Small intestine (tissue), 7 donors: ENCODE data around the gene TRIM7. TPM values are rescaled to one million over a fixed set of nuclear protein-coding genes. Genes with fewer than 3 reads are reported as not detected.
"Not testable (repeated sequence)": the region's sequence is repeated elsewhere in the genome, so short reads cannot be mapped to it uniquely, and the experiment has no call there.

Experiments used
- DNase-seq, 2 donors: peaks; one replicate each; pipeline versions ENCODE4 v3.0.0 to v3.0.0-alpha.2; 2013
- FAIRE-seq: peaks from 2 replicates; lab custom pipeline; 2012; peaks lifted over from hg19 to GRCh38; lab: Jason Lieb, UNC
- H3K27ac ChIP-seq, 3 donors: one replicate each; pipeline ENCODE4 v1.5.1; 2013; ENCODE audit warnings: low read length in 2 of 3, mild to moderate bottlenecking in 2 of 3, control low read depth in 1 of 3, inconsistent platforms in 1 of 3, low read depth in 1 of 3, moderate library complexity in 1 of 3
- H3K27me3 ChIP-seq, 3 donors: one replicate each; pipeline ENCODE4 v1.6.1; 2013; ENCODE audit warnings: low read length in 3 of 3, inconsistent platforms in 1 of 3; ENCODE audit not compliant: control insufficient read depth in 3 of 3, insufficient read depth in 3 of 3
- H3K36me3 ChIP-seq, 3 donors: one replicate each; pipeline ENCODE4 v1.6.1; 2013; ENCODE audit warnings: low read length in 3 of 3, inconsistent platforms in 1 of 3, low read depth in 1 of 3, mild to moderate bottlenecking in 1 of 3, moderate library complexity in 1 of 3; ENCODE audit not compliant: control insufficient read depth in 3 of 3, insufficient read depth in 2 of 3
- H3K4me1 ChIP-seq, 3 donors: one replicate each; pipeline ENCODE4 v1.6.1; 2013; ENCODE audit warnings: low read length in 2 of 3, inconsistent platforms in 1 of 3, low read depth in 1 of 3, mild to moderate bottlenecking in 1 of 3, moderate library complexity in 1 of 3; ENCODE audit not compliant: control insufficient read depth in 3 of 3, insufficient read depth in 2 of 3
- H3K4me3 ChIP-seq, 3 donors: one replicate each; pipeline ENCODE4 v1.5.1; 2013; ENCODE audit warnings: low read length in 3 of 3, control low read depth in 1 of 3, inconsistent platforms in 1 of 3, low read depth in 1 of 3, mild to moderate bottlenecking in 1 of 3, moderate library complexity in 1 of 3
- H3K9me3 ChIP-seq, 2 donors: one replicate each; pipeline ENCODE4 v1.6.1; 2013; ENCODE audit warnings: low read depth in 1 of 2, low read length in 1 of 2; ENCODE audit not compliant: control insufficient read depth in 2 of 2, insufficient read depth in 1 of 2
- WGBS, 3 donors: extraction: QIAGEN DNeasy Blood & Tissue Kit; methylation state at CpG; one replicate each; pipeline ENCODE4 v1.1.7; 2013; 5-methylcytosine and 5-hydroxymethylcytosine counted together
- polyA plus RNA-seq, 4 donors: library from polyadenylated mRNA; stranded (reverse) in 3 of 4; unstranded in 1 of 4; fragments of 200-250 nt in 3 of 4; fragments of 120-200 nt in 1 of 4; gene quantifications; one replicate each; pipeline versions ENCODE4 v1.2.1 to v1.2.3, GENCODE V29; 2013
- donor health status: healthy with polysubstance abuse.
- donor health status: control.
- donor health status: control.
- donor health status: Bipolar disorder and iron deficiency.
- donor health status: healthy.

TRIM7 gene
- polyA plus RNA-seq, 4 donors = 0.22 to 2.1 (median 0.89) TPM; not detected in 1

- Histone ChIP-seq H3K9me3 (no peaks in the 10 kb centered on the region), H3K36me3 (no peaks in the 10 kb centered on the region), H3K27me3 (peaks cover 0 to 37% (median 0%) of the 10 kb centered on the region in 3 donors), H3K27ac (no peak overlapping the region), H3K4me3 (no peak overlapping the region), H3K4me1 (peaks cover 0 to 6% (median 3%) of the 10 kb centered on the region in 3 donors)
- FAIRE-seq (no peak), DNase-seq (no peak)
- 89 to 94% (median 93%) methylated on average over 6 of the region's 6 CpGs for WGBS, 3 donors
Measured at GRCh38 chr5:181212080-181212479, 7.1 kb upstream of the TRIM7 start.

- H3K9me3 ChIP-seq = no peaks in the 10 kb centered on the region
- 47 to 61% (median 50%) methylated on average over 7 of the region's 7 CpGs for WGBS, 3 donors
- H3K4me1 ChIP-seq = peaks cover 0 to 3% (median under 1%) of the 10 kb centered on the region in 3 donors
- H3K27me3 ChIP-seq = peaks cover 0 to 33% (median 0%) of the 10 kb centered on the region in 3 donors
- H3K4me3 ChIP-seq = no peak overlapping the region
- no peak for FAIRE-seq
- no peak for DNase-seq
- H3K36me3 ChIP-seq = no peaks in the 10 kb centered on the region
- H3K27ac ChIP-seq = no peak overlapping the region
Measured at GRCh38 chr5:181211208-181211607, 6.2 kb upstream of the TRIM7 start.

- FAIRE-seq, H3K4me3 ChIP-seq, H3K27ac ChIP-seq, DNase-seq, H3K9me3 ChIP-seq, H3K36me3 ChIP-seq, H3K4me1 ChIP-seq: not testable (repeated sequence)
- peaks cover 0 to 34% (median 0%) of the 10 kb centered on the region in 3 donors for H3K27me3 ChIP-seq
- WGBS, 3 donors = 79 to 82% (median 82%) methylated on average over 17 of the region's 17 CpGs
Measured at GRCh38 chr5:181210698-181211097, 5.7 kb upstream of the TRIM7 start.

- H3K36me3 ChIP-seq, FAIRE-seq, H3K27ac ChIP-seq, DNase-seq, H3K9me3 ChIP-seq, H3K4me3 ChIP-seq: not testable (repeated sequence)
- Histone ChIP-seq H3K27me3 (peaks cover 0 to 40% (median 0%) of the 10 kb centered on the region in 3 donors), H3K4me1 (peaks cover 0 to 13% (median 0%) of the 10 kb centered on the region in 3 donors)
- 68 to 79% (median 73%) methylated on average over 11 of the region's 11 CpGs for WGBS, 3 donors
Measured at GRCh38 chr5:181210148-181210547, 5.2 kb upstream of the TRIM7 start.

- H3K27me3 ChIP-seq = peaks cover 0 to 40% (median 0%) of the 10 kb centered on the region in 3 donors
- H3K9me3 ChIP-seq, FAIRE-seq, H3K27ac ChIP-seq, H3K36me3 ChIP-seq, H3K4me3 ChIP-seq, DNase-seq: not testable (repeated sequence)
- peaks cover 0 to 15% (median 0%) of the 10 kb centered on the region in 3 donors for H3K4me1 ChIP-seq
- 80 to 88% (median 86%) methylated on average over 24 of the region's 24 CpGs for WGBS, 3 donors
Measured at GRCh38 chr5:181209006-181209405, 4.0 kb upstream of the TRIM7 start.

- Histone ChIP-seq H3K9me3 (no peaks in the 10 kb centered on the region), H3K27ac (no peak overlapping the region), H3K36me3 (no peaks in the 10 kb centered on the region), H3K4me1 (peaks cover 0 to 20% (median 0%) of the 10 kb centered on the region in 3 donors), H3K4me3 (no peak overlapping the region), H3K27me3 (peaks cover 0 to 40% (median 0%) of the 10 kb centered on the region in 3 donors)
- DNase-seq = no peak
- FAIRE-seq = no peak
- 35 to 43% (median 42%) methylated on average over 3 of the region's 3 CpGs for WGBS, 3 donors
Measured at GRCh38 chr5:181207960-181208253, 2.9 kb upstream of the TRIM7 start.

GRCh38 chr5:181207214-181207959 lies 2.4 kb upstream of the TRIM7 start:
- Histone ChIP-seq H3K27ac (peak overlapping the region in 2 of 3 donors; percentile 57 to 80), H3K4me3 (peak overlapping the region in 2 of 3 donors; percentile 44 to 62), H3K36me3 (no peaks in the 10 kb centered on the region), H3K27me3 (peaks cover 0 to 39% (median 0%) of the 10 kb centered on the region in 3 donors), H3K4me1 (peaks cover 0 to 20% (median 0%) of the 10 kb centered on the region in 3 donors), H3K9me3 (no peaks in the 10 kb centered on the region)
- FAIRE-seq (no peak), DNase-seq (peak; percentile 71 to 76)
- WGBS, 3 donors = 0 to 1% (median 0%) methylated on average over 36 of the region's 36 CpGs

- DNase-seq (peak in 1 of 2 donors; percentile 56), FAIRE-seq (no peak)
- Histone ChIP-seq H3K9me3 (no peaks in the 10 kb centered on the region), H3K4me3 (peak overlapping the region; percentile 4 to 62 (median 55)), H3K36me3 (no peaks in the 10 kb centered on the region), H3K27ac (no peak overlapping the region), H3K4me1 (peaks cover 0 to 20% (median 0%) of the 10 kb centered on the region in 3 donors), H3K27me3 (peaks cover 0 to 48% (median 0%) of the 10 kb centered on the region in 3 donors)
- WGBS, 3 donors = 3 to 7% (median 7%) methylated on average over 37 of the region's 37 CpGs
Measured at GRCh38 chr5:181205761-181206649, 1.0 kb upstream of the TRIM7 start.
